K562 (cell line): ENCODE data around the gene WDR93. TPM values are rescaled to one million over a fixed set of nuclear protein-coding genes. Genes with fewer than 3 reads are reported as not detected.

Experiments
- E2F6 ChIP-seq, 2 experiments: IDR thresholded peaks; 2 replicates each; pipeline ENCODE4 v1.6.1; 2011; ENCODE audit warnings: borderline replicate concordance in 1 of 2, control low read depth in 1 of 2, low read depth in 1 of 2, low read length in 1 of 2, mild to moderate bottlenecking in 1 of 2, mixed read lengths in 1 of 2, moderate library complexity in 1 of 2; ENCODE audit not compliant: insufficient read depth in 1 of 2, insufficient read length in 1 of 2, poor library complexity in 1 of 2, severe bottlenecking in 1 of 2; ENCODE audit errors: extremely low read depth in 1 of 2
- EP400 ChIP-seq: fragments of 450-650 bp; IDR thresholded peaks from 2 replicates; pipeline ENCODE4 v1.6.1; 2017; ENCODE audit warnings: antibody characterized with exemption, mild to moderate bottlenecking, moderate library complexity
- ETS2 ChIP-seq: IDR thresholded peaks from 2 replicates; pipeline ENCODE4 v1.6.1; 2016; ENCODE audit warnings: borderline replicate concordance, missing genetic modification characterization, mild to moderate bottlenecking, moderate library complexity, missing compliant biosample characterization; ENCODE audit not compliant: poor library complexity, severe bottlenecking
- GTF2F1 ChIP-seq: IDR thresholded peaks from 2 replicates; pipeline ENCODE4 v1.6.1; 2011; ENCODE audit warnings: low read depth, low read length, improper control_type of control experiment
- ILK ChIP-seq: fragments of 450-650 bp; IDR thresholded peaks from 2 replicates; pipeline ENCODE4 v1.6.1; 2016; ENCODE audit warnings: missing genetic modification characterization, low read depth, mild to moderate bottlenecking, missing compliant biosample characterization, moderate library complexity, borderline replicate concordance
- NFRKB ChIP-seq: fragments of 450-650 bp; IDR thresholded peaks from 2 replicates; pipeline ENCODE4 v1.6.1; 2016; ENCODE audit warnings: low read depth
- NRF1 ChIP-seq, 2 experiments: fragments of 450-650 bp; IDR thresholded peaks in 1 of 2; conservative IDR thresholded peaks in 1 of 2; 2 replicates each; pipeline ENCODE4 v1.6.1; 2014; ENCODE audit warnings: mild to moderate bottlenecking in 2 of 2
- PHF21A ChIP-seq: fragments of 450-650 bp; IDR thresholded peaks from 2 replicates; pipeline ENCODE4 v1.6.1; 2017; ENCODE audit warnings: low read depth, borderline replicate concordance
- POLR2A ChIP-seq: fragments of 450-650 bp; conservative IDR thresholded peaks from 2 replicates; pipeline ENCODE4 v1.6.1; 2016
- PTTG1 ChIP-seq: fragments of 450-650 bp; IDR thresholded peaks from 2 replicates; pipeline ENCODE4 v1.6.1; 2016; ENCODE audit warnings: low read depth, mild to moderate bottlenecking, missing genetic modification characterization, missing compliant biosample characterization
- RUNX1 ChIP-seq: sonication (generic); IDR thresholded peaks from 2 replicates; pipeline ENCODE4 v1.6.1; 2016; ENCODE audit warnings: antibody characterized with exemption, low read depth
- SMARCA5 ChIP-seq: fragments of 450-650 bp; IDR thresholded peaks from 2 replicates; pipeline ENCODE4 v1.6.1; 2016
- ZFP30 ChIP-seq: fragments of 250-450 bp; sonication (Bioruptor Pico); IDR thresholded peaks from 2 replicates; pipeline ENCODE4 v1.8.0; 2022; ENCODE audit warnings: moderate library complexity, mild to moderate bottlenecking, inconsistent platforms, borderline replicate concordance
- ZFX ChIP-seq: sonication (generic); formaldehyde crosslinking; IDR thresholded peaks from 2 replicates; pipeline ENCODE4 v1.8.0; 2022; ENCODE audit warnings: mild to moderate bottlenecking, missing genetic modification reagents, moderate library complexity
- ZSCAN29 ChIP-seq: fragments of 450-650 bp; IDR thresholded peaks from 2 replicates; pipeline ENCODE4 v1.6.1; 2017
- ZZZ3 ChIP-seq: fragments of 450-650 bp; IDR thresholded peaks from 2 replicates; pipeline ENCODE4 v1.6.1; 2016; ENCODE audit warnings: antibody characterized with exemption, mild to moderate bottlenecking, moderate library complexity
- polyA plus RNA-seq, 8 experiments: library from polyadenylated mRNA; depleted of rRNA in 4 of 8; stranded (reverse) in 5 of 8; unstranded in 3 of 8; fragments of >200 nt; fragmentation: Nextera tagmentation in 2 of 8; fragmentation: Illumina TruSeq in 1 of 8; extraction: Ambion mirVana in 2 of 8; extraction: Trizol in 1 of 8; gene quantifications; 2 replicates each; pipeline versions ENCODE4 v1.2.1 to v1.2.3, GENCODE V29; 2011 to 2014; ENCODE audit warnings: inconsistent platforms in 1 of 8, missing spikeins in 1 of 8
- total RNA-seq, 7 experiments: library from RNA; depleted of rRNA in 6 of 7; stranded (reverse); fragments of >200 nt in 6 of 7; fragmentation: Illumina TruSeq in 2 of 7; extraction: Trizol in 2 of 7; gene quantifications; 2 replicates each; pipeline versions ENCODE4 v1.2.1 to v1.2.3, GENCODE V29; 2011 to 2021; ENCODE audit warnings: low replicate concordance in 1 of 7
- TF ChIP-seq, protein P1 (sequence below): fragments of 450-650 bp; formaldehyde crosslinking; IDR thresholded peaks from 2 replicates; pipeline ENCODE4 v1.4.0; 2022; ENCODE audit warnings: mild to moderate bottlenecking, moderate library complexity
- TF ChIP-seq, protein P2 (sequence below), 2 experiments: IDR thresholded peaks; 2 replicates each; pipeline ENCODE4 v1.6.1; 2012; ENCODE audit warnings: improper control_type of control experiment in 2 of 2, low read depth in 2 of 2, low read length in 2 of 2, borderline replicate concordance in 1 of 2
- TF ChIP-seq, protein P3 (sequence below), 2 experiments: fragments of 150-350 bp in 1 of 2; IDR thresholded peaks; 2 replicates each; pipeline ENCODE4 v1.6.1; 2012 to 2016; ENCODE audit warnings: low read depth in 2 of 2, low read length in 2 of 2, mild to moderate bottlenecking in 1 of 2, moderate library complexity in 1 of 2

WDR93 gene
- total and polyA plus RNA-seq, 9 of the 15 experiments (the other 6 are each of a cell fraction or from before 2014, with no cell fraction given) = not detected

DNA sequence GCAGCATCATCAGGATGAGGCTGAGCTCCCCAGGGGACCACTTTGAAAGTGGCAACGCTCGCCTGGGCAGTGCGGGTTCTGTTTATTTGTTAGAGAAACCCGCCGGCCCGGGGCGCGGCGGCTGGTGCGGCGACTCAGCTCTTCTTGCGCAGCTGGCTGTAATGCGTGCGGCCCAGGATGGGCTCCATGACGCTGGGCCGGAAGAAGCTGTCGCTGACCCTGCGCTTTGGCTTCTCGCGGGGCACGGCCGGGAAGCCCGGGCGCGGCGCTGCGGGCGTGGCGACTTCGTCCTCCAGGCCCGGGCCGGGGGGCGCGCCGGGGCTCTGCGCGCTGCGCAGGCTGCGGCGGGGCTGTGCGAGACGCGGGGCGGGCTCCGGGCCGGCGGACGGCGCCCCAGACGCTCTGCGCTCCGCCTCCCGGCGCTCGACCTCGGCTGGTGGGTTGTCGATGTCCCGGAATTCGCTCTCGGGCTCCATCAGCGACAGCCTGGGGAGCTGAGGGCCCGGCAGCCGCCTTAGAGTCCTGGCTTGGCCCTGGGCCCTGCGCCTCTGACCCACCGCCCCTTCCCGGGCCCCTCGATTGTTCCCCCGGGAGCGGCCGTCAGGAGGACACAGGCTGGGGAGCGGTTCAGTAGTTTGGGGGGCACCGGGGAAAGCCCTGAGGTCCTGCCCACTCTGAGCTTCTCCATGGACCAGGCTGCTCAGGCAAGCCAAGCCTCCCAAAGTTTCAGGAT lies 25.0 kb upstream of the WDR93 start (continued):
- TF ChIP-seq ZFX (CRISPR knock-in tag) (0 out of 2 replicates have a peak, but pooled peaks have one; percentile 19), EP400 (no peak), ETS2 (tag) (no peak), ZZZ3 (no peak), NRF1 (conservative IDR thresholded peaks at IDR 0.05 in 1 of 2, IDR thresholded peaks at IDR 0.05 in 1 of 2) (peak; percentile 38 to 45; a peak in 1 of 4 replicates), RUNX1 (no peak), ZFP30 (CRISPR knock-in tag) (no peak), GTF2F1 (no peak), PHF21A (no peak), ILK (tag) (no peak), E2F6 (IDR thresholded peaks at IDR 0.05; ENCODE audit: borderline replicate concordance in 1 of 2, extremely low read depth in 1 of 2, insufficient read depth in 1 of 2, insufficient read length in 1 of 2, low read depth in 1 of 2, low read length in 1 of 2, poor library complexity in 1 of 2, severe bottlenecking in 1 of 2) (no peak), SMARCA5 (no peak), PTTG1 (tag) (no peak), ZSCAN29 (no peak), NFRKB (no peak), POLR2A (no peak)
- TF ChIP-seq, protein P1, sequence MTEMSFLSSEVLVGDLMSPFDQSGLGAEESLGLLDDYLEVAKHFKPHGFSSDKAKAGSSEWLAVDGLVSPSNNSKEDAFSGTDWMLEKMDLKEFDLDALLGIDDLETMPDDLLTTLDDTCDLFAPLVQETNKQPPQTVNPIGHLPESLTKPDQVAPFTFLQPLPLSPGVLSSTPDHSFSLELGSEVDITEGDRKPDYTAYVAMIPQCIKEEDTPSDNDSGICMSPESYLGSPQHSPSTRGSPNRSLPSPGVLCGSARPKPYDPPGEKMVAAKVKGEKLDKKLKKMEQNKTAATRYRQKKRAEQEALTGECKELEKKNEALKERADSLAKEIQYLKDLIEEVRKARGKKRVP (CRISPR knock-in tag) = no peak
- TF ChIP-seq, protein P2, sequence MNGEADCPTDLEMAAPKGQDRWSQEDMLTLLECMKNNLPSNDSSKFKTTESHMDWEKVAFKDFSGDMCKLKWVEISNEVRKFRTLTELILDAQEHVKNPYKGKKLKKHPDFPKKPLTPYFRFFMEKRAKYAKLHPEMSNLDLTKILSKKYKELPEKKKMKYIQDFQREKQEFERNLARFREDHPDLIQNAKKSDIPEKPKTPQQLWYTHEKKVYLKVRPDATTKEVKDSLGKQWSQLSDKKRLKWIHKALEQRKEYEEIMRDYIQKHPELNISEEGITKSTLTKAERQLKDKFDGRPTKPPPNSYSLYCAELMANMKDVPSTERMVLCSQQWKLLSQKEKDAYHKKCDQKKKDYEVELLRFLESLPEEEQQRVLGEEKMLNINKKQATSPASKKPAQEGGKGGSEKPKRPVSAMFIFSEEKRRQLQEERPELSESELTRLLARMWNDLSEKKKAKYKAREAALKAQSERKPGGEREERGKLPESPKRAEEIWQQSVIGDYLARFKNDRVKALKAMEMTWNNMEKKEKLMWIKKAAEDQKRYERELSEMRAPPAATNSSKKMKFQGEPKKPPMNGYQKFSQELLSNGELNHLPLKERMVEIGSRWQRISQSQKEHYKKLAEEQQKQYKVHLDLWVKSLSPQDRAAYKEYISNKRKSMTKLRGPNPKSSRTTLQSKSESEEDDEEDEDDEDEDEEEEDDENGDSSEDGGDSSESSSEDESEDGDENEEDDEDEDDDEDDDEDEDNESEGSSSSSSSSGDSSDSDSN (IDR thresholded peaks at IDR 0.05; ENCODE audit: borderline replicate concordance in 1 of 2, low read depth in 2 of 2, low read length in 2 of 2) = 0 out of 4 replicates have a peak, but pooled peaks of 1 of the 2 experiments have one; percentile 39
- TF ChIP-seq, protein P3, sequence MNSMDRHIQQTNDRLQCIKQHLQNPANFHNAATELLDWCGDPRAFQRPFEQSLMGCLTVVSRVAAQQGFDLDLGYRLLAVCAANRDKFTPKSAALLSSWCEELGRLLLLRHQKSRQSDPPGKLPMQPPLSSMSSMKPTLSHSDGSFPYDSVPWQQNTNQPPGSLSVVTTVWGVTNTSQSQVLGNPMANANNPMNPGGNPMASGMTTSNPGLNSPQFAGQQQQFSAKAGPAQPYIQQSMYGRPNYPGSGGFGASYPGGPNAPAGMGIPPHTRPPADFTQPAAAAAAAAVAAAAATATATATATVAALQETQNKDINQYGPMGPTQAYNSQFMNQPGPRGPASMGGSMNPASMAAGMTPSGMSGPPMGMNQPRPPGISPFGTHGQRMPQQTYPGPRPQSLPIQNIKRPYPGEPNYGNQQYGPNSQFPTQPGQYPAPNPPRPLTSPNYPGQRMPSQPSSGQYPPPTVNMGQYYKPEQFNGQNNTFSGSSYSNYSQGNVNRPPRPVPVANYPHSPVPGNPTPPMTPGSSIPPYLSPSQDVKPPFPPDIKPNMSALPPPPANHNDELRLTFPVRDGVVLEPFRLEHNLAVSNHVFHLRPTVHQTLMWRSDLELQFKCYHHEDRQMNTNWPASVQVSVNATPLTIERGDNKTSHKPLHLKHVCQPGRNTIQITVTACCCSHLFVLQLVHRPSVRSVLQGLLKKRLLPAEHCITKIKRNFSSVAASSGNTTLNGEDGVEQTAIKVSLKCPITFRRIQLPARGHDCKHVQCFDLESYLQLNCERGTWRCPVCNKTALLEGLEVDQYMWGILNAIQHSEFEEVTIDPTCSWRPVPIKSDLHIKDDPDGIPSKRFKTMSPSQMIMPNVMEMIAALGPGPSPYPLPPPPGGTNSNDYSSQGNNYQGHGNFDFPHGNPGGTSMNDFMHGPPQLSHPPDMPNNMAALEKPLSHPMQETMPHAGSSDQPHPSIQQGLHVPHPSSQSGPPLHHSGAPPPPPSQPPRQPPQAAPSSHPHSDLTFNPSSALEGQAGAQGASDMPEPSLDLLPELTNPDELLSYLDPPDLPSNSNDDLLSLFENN (IDR thresholded peaks at IDR 0.05; ENCODE audit: low read depth in 2 of 2, low read length in 2 of 2) = no peak
